HFFc6 (cell line): ENCODE results near the gene VTI1B. TPM values are rescaled to one million over a fixed set of nuclear protein-coding genes. Genes with fewer than 3 reads are reported as not detected.
A peak's percentile ranks its signal among the peaks of the same experiment; 100 is the strongest.

Source experiments
- DNase-seq: peaks from one replicate; pipeline ENCODE4 v3.0.0-alpha.2; 2018
- H3K27ac Mint-ChIP-seq: 2 replicates; pipeline ENCODE4 v1.8.0; 2020; ENCODE audit warnings: mild to moderate bottlenecking, mixed read lengths
- H3K27me3 Mint-ChIP-seq: 2 replicates; pipeline ENCODE4 v1.8.0; 2021; ENCODE audit warnings: mild to moderate bottlenecking, moderate library complexity, mixed read lengths; ENCODE audit not compliant: insufficient read depth
- H3K36me3 Mint-ChIP-seq: 2 replicates; pipeline ENCODE4 v1.8.0; 2021; ENCODE audit warnings: low read depth, mixed read lengths
- H3K4me1 Mint-ChIP-seq: 2 replicates; pipeline ENCODE4 v1.8.0; 2020; ENCODE audit warnings: low read depth, mixed read lengths
- H3K4me3 Mint-ChIP-seq: 2 replicates; pipeline ENCODE4 v1.8.0; 2020; ENCODE audit warnings: mild to moderate bottlenecking, moderate library complexity, mixed read lengths
- H3K9me3 Mint-ChIP-seq: 2 replicates; pipeline ENCODE4 v1.8.0; 2020; ENCODE audit warnings: mild to moderate bottlenecking, mixed read lengths
- CTCF ChIP-seq: fragments of 200-600 bp; sonication (generic); IDR thresholded peaks from 2 replicates; pipeline ENCODE4 v1.5.0; 2021; ENCODE audit warnings: antibody characterized with exemption, mild to moderate bottlenecking
- total RNA-seq, 6 experiments: library from RNA; stranded (reverse); fragmentation: NEBNext Ultra II Directional; extraction: Animal tissue kit (Norgen Biotek cat#: 25700); gene quantifications; 2 replicates in 1 of 6; 3 replicates in 5 of 6; pipeline ENCODE4 v1.2.3, GENCODE V29; 2021

The VTI1B gene
- total RNA-seq, 6 experiments from 2014 or later = 154 to 178 (median 156) TPM

DNA sequence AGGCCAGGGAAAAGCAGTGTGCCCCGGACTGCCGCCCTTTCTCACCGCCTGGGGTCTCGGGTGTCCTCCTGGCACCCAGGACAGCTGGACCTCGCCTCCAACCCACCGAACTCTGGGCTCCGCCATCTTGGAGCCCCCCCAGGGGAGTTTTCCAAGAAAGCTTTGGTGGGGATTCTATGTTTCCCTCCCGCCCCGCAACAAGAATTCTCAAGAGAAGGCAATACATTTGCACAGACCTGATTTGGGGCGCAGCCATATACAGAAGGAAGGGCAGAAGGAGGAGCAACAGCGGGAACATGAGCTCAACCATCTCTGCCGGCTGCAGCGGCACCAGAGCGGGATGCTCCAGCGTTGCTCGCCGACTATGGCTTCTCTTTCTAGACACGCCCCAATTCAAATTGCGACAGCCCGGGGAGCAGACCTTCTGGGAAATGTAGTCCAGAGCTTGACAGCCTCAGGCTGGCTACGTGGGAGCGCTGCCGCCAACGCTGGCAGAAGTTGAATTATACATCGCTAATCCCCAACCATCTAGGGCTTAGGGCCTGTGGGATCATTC lies 21.0 kb upstream of the VTI1B start, which contains the start of gene RDH11:
RDH11 (minus strand) TSS at position 371 of the 556 bp plus-strand sequence; CDS start at position 310, 61 bp downstream.
- Mint-ChIP-seq H3K4me1 (peaks cover 26% of the 10 kb centered on the region), H3K36me3 (peaks cover 18% of the 10 kb centered on the region), H3K27me3 (peaks cover 4% of the 10 kb centered on the region), H3K4me3 (peak within 1 kb of the TSS; percentile 95), H3K9me3 (no peaks in the 10 kb centered on the region), H3K27ac (peak within 1 kb of the TSS; percentile 87)
- DNase-seq = peak; percentile 90
- no peak for TF ChIP-seq CTCF

- peak; percentile 91 for DNase-seq
- H3K4me3 Mint-ChIP-seq = peak overlapping the region; percentile 95
These were observed 20.5 kb upstream of the VTI1B start for GRCh38 chr14:67694791-67695393.

GRCh38 chr14:67690011-67690410 lies 15.6 kb upstream of the VTI1B start:
- Mint-ChIP-seq H3K4me1 (peaks cover 21% of the 10 kb centered on the region), H3K27me3 (peaks cover under 1% of the 10 kb centered on the region; the same call in 1 of the 2 replicates), H3K27ac (no peak overlapping the region), H3K4me3 (no peak overlapping the region), H3K9me3 (no peaks in the 10 kb centered on the region), H3K36me3 (peaks cover 62% of the 10 kb centered on the region)
- TF ChIP-seq CTCF = no peak
- DNase-seq = no peak

More at GRCh38 chr14:67694791-67695393, 20.5 kb upstream of the VTI1B start:
- H3K4me1 Mint-ChIP-seq = peaks cover 26% of the 10 kb centered on the region
- peaks cover 24% of the 10 kb centered on the region for H3K36me3 Mint-ChIP-seq
- peaks cover 4% of the 10 kb centered on the region for H3K27me3 Mint-ChIP-seq
- H3K27ac Mint-ChIP-seq = peak overlapping the region; percentile 87
- no peak for TF ChIP-seq CTCF
- H3K9me3 Mint-ChIP-seq = no peaks in the 10 kb centered on the region

GRCh38 chr14:67683842-67684241 lies 9.4 kb upstream of the VTI1B start:
- DNase-seq = no peak
- no peak overlapping the region for H3K4me3 Mint-ChIP-seq
- H3K9me3 Mint-ChIP-seq = no peaks in the 10 kb centered on the region
- H3K27ac Mint-ChIP-seq = no peak overlapping the region
- TF ChIP-seq CTCF = no peak
- peaks cover 18% of the 10 kb centered on the region for H3K4me1 Mint-ChIP-seq
- H3K27me3 Mint-ChIP-seq = no peaks in the 10 kb centered on the region
- H3K36me3 Mint-ChIP-seq = peaks cover 52% of the 10 kb centered on the region

- H3K9me3 Mint-ChIP-seq = no peaks in the 10 kb centered on the region
- DNase-seq = no peak
- H3K27me3 Mint-ChIP-seq = no peaks in the 10 kb centered on the region
- peaks cover 48% of the 10 kb centered on the region for H3K36me3 Mint-ChIP-seq
- H3K27ac Mint-ChIP-seq = peak overlapping the region; percentile 84
- H3K4me3 Mint-ChIP-seq = no peak overlapping the region
- peaks cover 18% of the 10 kb centered on the region for H3K4me1 Mint-ChIP-seq
- no peak for TF ChIP-seq CTCF
These were observed 6.5 kb upstream of the VTI1B start for GRCh38 chr14:67680941-67681340.
